Hepatocyte (in vitro differentiated cells): ENCODE results near the gene MXI1. TPM values are rescaled to one million over a fixed set of nuclear protein-coding genes. Genes with fewer than 3 reads are reported as not detected.
A peak's percentile ranks its signal among the peaks of the same experiment; 100 is the strongest.

Experiments
- DNase-seq: peaks from one replicate; pipeline ENCODE4 v3.0.0-alpha.2; 2016; ENCODE audit warnings: low spot score
- H2AFZ ChIP-seq: fragments of 200-600 bp; sonication (generic); 2 replicates; pipeline ENCODE4 v1.6.0; 2016; ENCODE audit warnings: antibody characterized with exemption, mild to moderate bottlenecking
- H3K27ac ChIP-seq: fragments of 200-600 bp; sonication (generic); 2 replicates; pipeline ENCODE4 v1.5.1; 2016; ENCODE audit warnings: mild to moderate bottlenecking
- H3K27me3 ChIP-seq: fragments of 200-600 bp; sonication (generic); 2 replicates; pipeline ENCODE4 v1.6.1; 2016
- H3K36me3 ChIP-seq: fragments of 200-600 bp; sonication (generic); replicated peaks from 2 replicates; pipeline ENCODE4 v1.5.1; 2016; ENCODE audit warnings: low read depth; ENCODE audit not compliant: insufficient read depth
- H3K4me1 ChIP-seq: fragments of 200-600 bp; sonication (generic); 2 replicates; pipeline ENCODE4 v1.5.1; 2016; ENCODE audit warnings: mild to moderate bottlenecking, moderate library complexity; ENCODE audit not compliant: insufficient read depth
- H3K4me2 ChIP-seq: fragments of 200-600 bp; sonication (generic); 2 replicates; pipeline ENCODE4 v1.6.0; 2016
- H3K4me3 ChIP-seq: fragments of 200-600 bp; sonication (generic); 2 replicates; pipeline ENCODE4 v1.5.1; 2016; ENCODE audit warnings: mild to moderate bottlenecking
- H3K79me2 ChIP-seq: fragments of 200-600 bp; sonication (generic); 2 replicates; pipeline ENCODE4 v1.6.0; 2017; ENCODE audit warnings: mild to moderate bottlenecking
- H3K9me2 ChIP-seq: fragments of 200-600 bp; sonication (generic); replicated peaks from 2 replicates; pipeline ENCODE4 v1.6.0; 2017; ENCODE audit warnings: mild to moderate bottlenecking; ENCODE audit not compliant: insufficient read depth
- H3K9me3 ChIP-seq: fragments of 200-600 bp; sonication (generic); 2 replicates; pipeline ENCODE4 v1.5.1; 2016; ENCODE audit warnings: low read depth, mild to moderate bottlenecking
- H4K20me1 ChIP-seq: fragments of 200-600 bp; sonication (generic); 2 replicates; pipeline ENCODE4 v1.6.0; 2016; ENCODE audit warnings: mild to moderate bottlenecking; ENCODE audit not compliant: insufficient read depth, poor library complexity, severe bottlenecking
- CTCF ChIP-seq: fragments of 200-600 bp; sonication (generic); IDR thresholded peaks from 2 replicates; pipeline ENCODE4 v1.5.1; 2016; ENCODE audit warnings: antibody characterized with exemption, mild to moderate bottlenecking; ENCODE audit not compliant: poor library complexity
- EZH2 ChIP-seq: fragments of 200-600 bp; sonication (generic); IDR thresholded peaks from 2 replicates; pipeline ENCODE4 v1.6.1; 2016; ENCODE audit warnings: antibody characterized with exemption, mild to moderate bottlenecking, borderline replicate concordance
- EZH2phosphoT487 ChIP-seq: fragments of 200-600 bp; sonication (generic); IDR thresholded peaks from one replicate; pipeline ENCODE4 v1.6.1; 2018; ENCODE audit warnings: antibody characterized with exemption, mild to moderate bottlenecking, low read depth, moderate library complexity; ENCODE audit not compliant: unreplicated experiment, severe bottlenecking
- WGBS: methylation state at CpG from one replicate; pipeline ENCODE4 v1.1.6; 2016; ENCODE audit warnings: low lambda C conversion rate; ENCODE audit errors: missing lambda C conversion rate; 5-methylcytosine and 5-hydroxymethylcytosine counted together
- polyA plus RNA-seq: library from polyadenylated mRNA; unstranded; fragments of >200 nt; fragmentation: Nextera tagmentation; extraction: Ambion mirVana; gene quantifications from 2 replicates; pipeline ENCODE4 v1.2.1, GENCODE V29; 2016
- total RNA-seq: library from RNA; depleted of rRNA; stranded (reverse); fragments of >200 nt; gene quantifications from 2 replicates; pipeline ENCODE4 v1.2.3, GENCODE V29; 2014

The MXI1 gene
- total and polyA plus RNA-seq, 2 experiments from 2014 or later, result 14.2 to 14.8 TPM

- Histone ChIP-seq H3K4me2 (no peak overlapping the region), H3K9me3 (no peaks in the 10 kb centered on the region), H4K20me1 (no peaks in the 10 kb centered on the region), H3K27ac (no peak overlapping the region), H3K79me2 (peaks cover 3% of the 10 kb centered on the region), H3K4me1 (peaks cover 4% of the 10 kb centered on the region), H3K4me3 (no peak overlapping the region), H3K36me3 (no peaks in the 10 kb centered on the region), H3K9me2 (no peaks in the 10 kb centered on the region), H3K27me3 (no peaks in the 10 kb centered on the region), H2AFZ (no peak overlapping the region)
- TF ChIP-seq EZH2, result no peak
- no peak for DNase-seq
- WGBS, result 99% methylated on average over 4 of the region's 4 CpGs
Measured at GRCh38 chr10:110265573-110266193, 58.3 kb downstream of the MXI1 start.

GRCh38 chr10:110267276-110267675 lies 59.9 kb downstream of the MXI1 start:
- Histone ChIP-seq H3K27ac (no peak overlapping the region), H4K20me1 (no peaks in the 10 kb centered on the region), H2AFZ (no peak overlapping the region), H3K27me3 (no peaks in the 10 kb centered on the region), H3K4me2 (no peak overlapping the region), H3K9me2 (no peaks in the 10 kb centered on the region), H3K4me1 (peaks cover 4% of the 10 kb centered on the region), H3K9me3 (no peaks in the 10 kb centered on the region), H3K4me3 (no peak overlapping the region), H3K79me2 (peaks cover 7% of the 10 kb centered on the region), H3K36me3 (no peaks in the 10 kb centered on the region)
- TF ChIP-seq EZH2phosphoT487, result no peak
- TF ChIP-seq CTCF, result no peak
- DNase-seq, result no peak
- WGBS, result 93% methylated on average over 1 of the region's 1 CpG

GRCh38 chr10:110268442-110268841 lies 61.0 kb downstream of the MXI1 start:
- TF ChIP-seq CTCF (no peak), EZH2 (no peak), EZH2phosphoT487 (no peak)
- peaks cover 7% of the 10 kb centered on the region for H3K79me2 ChIP-seq
- H3K4me2 ChIP-seq, result no peak overlapping the region
- no peak overlapping the region for H3K27ac ChIP-seq
- no peaks in the 10 kb centered on the region for H4K20me1 ChIP-seq
- H3K4me1 ChIP-seq, result peaks cover 4% of the 10 kb centered on the region
- no peak overlapping the region for H3K4me3 ChIP-seq
- no peaks in the 10 kb centered on the region for H3K9me2 ChIP-seq
- H3K9me3 ChIP-seq, result no peaks in the 10 kb centered on the region
- no peaks in the 10 kb centered on the region for H3K27me3 ChIP-seq
- no peak for DNase-seq
- H3K36me3 ChIP-seq, result no peaks in the 10 kb centered on the region
- H2AFZ ChIP-seq, result no peak overlapping the region

GRCh38 chr10:110268971-110269370 lies 61.6 kb downstream of the MXI1 start:
- 91% methylated on average over 2 of the region's 2 CpGs for WGBS
- H3K27ac ChIP-seq, result peak overlapping the region; percentile 45
- no peaks in the 10 kb centered on the region for H4K20me1 ChIP-seq
- H3K27me3 ChIP-seq, result no peaks in the 10 kb centered on the region
- TF ChIP-seq EZH2, result no peak
- no peak for TF ChIP-seq CTCF
- H3K9me3 ChIP-seq, result no peaks in the 10 kb centered on the region
- peaks cover 4% of the 10 kb centered on the region for H3K4me1 ChIP-seq
- H3K9me2 ChIP-seq, result no peaks in the 10 kb centered on the region
- H3K79me2 ChIP-seq, result peaks cover 3% of the 10 kb centered on the region
- H3K4me2 ChIP-seq, result peak overlapping the region; percentile 62
- H3K36me3 ChIP-seq, result no peaks in the 10 kb centered on the region
- H3K4me3 ChIP-seq, result no peak overlapping the region
- no peak overlapping the region for H2AFZ ChIP-seq
- DNase-seq, result no peak
